Cardiac septum (tissue), 1 donor: ENCODE data around the gene ZNF664. TPM values are rescaled to one million over a fixed set of nuclear protein-coding genes. Genes with fewer than 3 reads are reported as not detected.

Experiments
- DNase-seq: peaks from one replicate; pipeline ENCODE4 v3.0.0-alpha.2; 2020; ENCODE audit warnings: low spot score
- intact Hi-C: fragments of 100-400 bp; cut with DNase I; formaldehyde crosslinking; loops from one replicate; pipeline ENCODE4 v1.14.0; 2022
- total RNA-seq: library from RNA; stranded (reverse); fragmentation: NEBNext Ultra II Directional; extraction: Animal tissue kit (Norgen Biotek cat#: 25700); gene quantifications from one replicate; pipeline ENCODE4 v1.2.1, GENCODE V29; 2021
- donor health status: DM: no; HTN: no; CAD: no.

ZNF664 gene
- total RNA-seq, 1 donor from 2014 or later = 94.0 TPM

- no peak for DNase-seq
- intact Hi-C loops = loop anchor here (10.0 kb wide), 1 partner anchor 327 kb away; no protein-coding TSS in a partner anchor
Measured at GRCh38 chr12:123982269-123982668, 9.3 kb downstream of the ZNF664 start.

DNA sequence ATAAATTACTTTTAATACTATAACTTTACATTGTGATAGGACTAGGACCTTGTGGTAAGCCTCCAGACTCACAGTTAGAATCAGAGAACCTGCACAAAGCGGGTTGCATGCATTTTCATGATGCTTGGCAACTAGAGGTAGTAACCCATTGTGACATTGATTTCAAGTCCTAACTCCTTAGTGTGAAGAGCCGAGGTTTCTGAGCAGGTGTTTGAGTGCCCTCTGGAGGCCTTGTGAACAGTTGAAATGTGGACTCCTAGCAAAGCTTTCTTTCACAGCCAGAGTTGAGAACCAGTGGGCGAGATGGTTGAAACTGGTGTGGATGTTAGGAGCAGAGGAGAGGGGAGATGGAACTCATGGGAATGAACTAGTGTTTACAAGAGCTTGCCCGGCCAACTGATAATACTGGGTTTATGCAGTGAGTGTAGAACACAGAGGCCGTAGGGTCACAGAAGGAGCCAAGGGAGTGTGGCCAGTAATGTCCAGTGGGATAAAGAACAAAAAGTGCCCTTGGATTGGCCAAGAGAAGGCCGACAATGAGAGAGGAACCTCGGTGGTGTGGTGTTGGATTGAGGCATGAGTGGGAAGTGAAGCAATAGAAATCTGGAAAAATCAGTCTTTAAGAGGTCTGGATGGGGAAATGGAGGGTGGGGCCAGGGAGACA is 10.9 kb downstream of the ZNF664 start:
- intact Hi-C loops = loop anchor here (2.0 to 10.0 kb wide), 2 partner anchors 79 to 329 kb away; no protein-coding TSS in a partner anchor
- no peak for DNase-seq

GRCh38 chr12:123984903-123985302 is 11.9 kb downstream of the ZNF664 start:
- DNase-seq = no peak
- intact Hi-C loops = loop anchor here (2.0 to 10.0 kb wide), 3 partner anchors 42 to 330 kb away; no protein-coding TSS in a partner anchor

DNA sequence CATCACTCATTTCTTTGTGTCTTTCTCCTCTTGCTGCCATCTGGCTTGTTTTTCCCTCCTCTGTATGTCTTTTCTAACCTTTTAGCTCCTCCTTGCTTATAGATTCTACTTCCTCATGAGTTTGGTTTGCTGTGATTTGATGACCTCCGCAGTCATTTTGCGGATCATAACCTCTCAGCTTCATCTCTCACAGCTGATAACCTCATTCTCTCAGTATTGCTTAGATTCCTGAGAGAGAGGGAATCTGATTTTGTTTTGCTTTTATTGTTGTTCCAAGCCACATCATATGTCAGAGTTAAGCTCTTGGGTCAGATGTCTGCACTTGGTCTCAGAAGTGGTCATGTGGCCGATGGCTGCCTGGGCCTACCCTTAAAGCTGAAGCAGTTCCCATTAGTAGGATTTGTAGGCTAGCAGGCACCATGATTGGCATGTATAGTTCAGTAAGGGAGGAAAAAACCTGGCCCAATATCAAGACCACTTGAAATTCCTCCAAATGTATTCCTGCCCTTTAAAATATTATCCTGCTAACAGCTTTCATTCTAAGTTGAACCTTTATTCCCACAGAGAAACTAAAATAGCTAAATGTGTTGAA is 13.5 kb downstream of the ZNF664 start:
- intact Hi-C loops = loop anchor here (5.0 to 10.0 kb wide), 2 partner anchors 41 to 332 kb away; no protein-coding TSS in a partner anchor
- DNase-seq = no peak

GRCh38 chr12:123987022-123987421 is 14.0 kb downstream of the ZNF664 start:
- intact Hi-C loops = loop anchor here (5.0 to 10.0 kb wide), 2 partner anchors 40 to 332 kb away; no protein-coding TSS in a partner anchor
- no peak for DNase-seq

DNA sequence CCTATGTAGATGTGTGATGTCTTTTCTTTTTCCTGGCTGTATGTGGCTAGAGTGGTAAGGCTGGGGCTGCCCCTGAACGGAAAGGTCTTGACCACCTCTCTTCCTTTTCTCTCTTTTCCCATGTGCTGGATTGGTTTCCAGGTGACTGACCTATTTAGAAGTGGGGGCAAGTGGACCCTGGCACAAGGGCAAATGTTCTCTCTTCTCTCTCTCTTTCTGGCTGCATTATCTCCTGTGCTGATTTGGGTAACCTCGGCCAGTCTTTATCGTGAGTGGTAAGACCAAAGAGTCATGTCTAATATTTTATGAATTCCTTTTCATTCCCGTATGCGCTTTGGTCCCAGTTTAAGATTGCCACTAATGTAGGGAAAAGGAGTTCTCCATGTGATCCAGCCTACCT is 16.2 kb downstream of the ZNF664 start:
- intact Hi-C loops = loop anchor here (2.0 to 10.0 kb wide), 3 partner anchors 16 to 334 kb away; partner anchors contain the start of genes CCDC92 and ZNF664
- no peak for DNase-seq

DNA sequence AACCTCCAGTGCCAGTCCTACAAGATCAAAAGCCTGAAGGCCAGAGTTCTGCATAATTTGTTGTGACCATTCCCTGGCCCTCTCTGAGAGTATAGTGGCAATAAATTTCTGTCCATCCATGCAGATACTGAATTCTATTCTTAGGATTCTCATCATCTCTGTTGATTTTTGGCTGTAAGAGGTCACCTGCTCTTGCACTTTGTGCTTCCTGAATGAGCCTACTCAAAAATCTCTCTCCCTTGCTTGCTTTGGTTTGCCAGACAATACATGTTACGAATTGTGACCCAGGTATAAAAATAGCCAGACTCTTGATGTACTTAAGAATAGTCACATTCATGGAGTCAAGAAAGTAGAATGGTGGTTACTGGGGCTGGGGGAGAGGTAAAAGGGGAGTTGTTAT is 16.7 kb downstream of the ZNF664 start:
- intact Hi-C loops = loop anchor here (2.0 to 10.0 kb wide), 3 partner anchors 17 to 335 kb away; partner anchors contain the start of genes CCDC92 and ZNF664
- DNase-seq = no peak

DNA sequence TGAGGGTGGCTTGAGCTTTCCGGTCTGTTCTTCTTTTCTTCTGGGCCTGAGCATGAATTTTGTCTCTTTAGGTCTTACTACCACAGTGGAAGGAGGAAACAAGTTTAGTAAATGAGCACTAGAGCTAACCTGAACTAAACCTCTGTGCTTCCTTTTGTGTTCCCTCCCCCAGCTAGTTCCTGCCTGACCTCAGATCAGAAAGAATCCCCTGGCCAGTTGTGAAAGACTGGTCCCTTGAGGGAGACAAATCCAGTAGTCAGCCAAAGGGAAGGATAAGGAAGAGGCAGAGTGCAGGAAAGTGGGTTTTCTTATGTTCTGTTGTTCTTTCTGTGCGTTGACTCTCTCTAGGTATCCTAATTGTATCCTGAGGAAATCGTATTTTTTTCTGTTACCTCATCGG is 17.5 kb downstream of the ZNF664 start:
- DNase-seq = no peak
- intact Hi-C loops = no loop called here

DNA sequence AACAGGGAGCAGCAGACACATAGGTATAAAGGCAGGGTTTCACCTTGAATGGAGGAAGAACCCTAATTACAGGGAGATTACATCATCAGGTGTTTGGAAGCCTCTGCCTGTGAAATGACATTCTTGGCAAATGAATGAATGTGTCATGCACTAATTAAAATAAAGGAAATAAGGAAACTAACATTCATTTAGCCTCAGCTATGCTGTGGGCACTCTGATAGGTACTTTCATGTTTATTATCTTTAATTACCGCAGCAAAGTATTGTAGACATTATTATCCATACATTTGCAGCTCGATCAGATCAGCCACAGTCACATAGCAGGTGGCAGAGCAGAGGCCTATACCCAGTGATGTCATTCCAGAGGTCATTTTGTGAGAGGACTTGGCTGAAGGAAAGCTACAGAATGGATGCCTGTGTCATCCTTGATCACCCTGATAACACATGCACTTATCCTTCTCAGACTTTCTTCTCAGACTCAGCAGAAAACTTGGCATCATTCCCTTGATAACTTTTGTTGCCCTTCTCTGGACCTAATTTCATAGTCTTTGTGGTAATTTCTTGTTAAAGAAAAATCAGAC is 18.4 kb downstream of the ZNF664 start:
- DNase-seq = no peak
- intact Hi-C loops = no loop called here

DNA sequence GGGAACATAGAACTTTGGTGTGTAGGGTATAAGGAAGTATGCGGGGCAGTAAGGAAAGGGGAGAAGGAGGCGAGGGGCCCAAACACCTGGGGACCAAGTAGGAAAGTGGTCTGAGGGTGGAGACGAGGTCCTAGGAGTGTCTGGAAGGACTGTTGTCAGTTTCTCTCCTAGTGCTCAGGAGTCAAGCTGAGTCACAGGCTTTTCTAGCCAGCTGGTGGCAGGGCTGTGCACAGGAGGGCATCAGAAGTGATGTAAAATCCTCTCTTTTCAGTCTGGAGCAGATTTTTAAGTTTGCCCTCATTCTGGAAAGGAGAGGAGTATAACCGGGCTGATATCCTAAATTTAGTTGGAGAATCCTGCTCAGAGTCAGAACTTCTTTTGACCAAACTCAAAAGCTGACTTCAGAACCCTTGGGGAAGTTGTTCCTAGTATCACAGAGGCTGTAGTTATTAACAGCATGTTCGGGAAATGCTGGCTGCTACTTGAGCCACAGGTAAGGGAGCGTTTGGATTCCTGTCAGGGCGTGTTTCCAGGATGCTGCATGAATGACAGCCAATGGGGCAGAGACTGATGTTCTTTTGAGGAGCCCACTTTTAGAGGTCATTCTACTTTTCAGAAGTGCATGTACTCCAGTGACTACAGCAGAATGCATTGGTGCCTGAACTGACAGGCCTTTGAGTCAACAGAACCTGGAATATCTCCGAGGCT is 19.3 kb downstream of the ZNF664 start:
- no peak for DNase-seq
- intact Hi-C loops = no loop called here

DNA sequence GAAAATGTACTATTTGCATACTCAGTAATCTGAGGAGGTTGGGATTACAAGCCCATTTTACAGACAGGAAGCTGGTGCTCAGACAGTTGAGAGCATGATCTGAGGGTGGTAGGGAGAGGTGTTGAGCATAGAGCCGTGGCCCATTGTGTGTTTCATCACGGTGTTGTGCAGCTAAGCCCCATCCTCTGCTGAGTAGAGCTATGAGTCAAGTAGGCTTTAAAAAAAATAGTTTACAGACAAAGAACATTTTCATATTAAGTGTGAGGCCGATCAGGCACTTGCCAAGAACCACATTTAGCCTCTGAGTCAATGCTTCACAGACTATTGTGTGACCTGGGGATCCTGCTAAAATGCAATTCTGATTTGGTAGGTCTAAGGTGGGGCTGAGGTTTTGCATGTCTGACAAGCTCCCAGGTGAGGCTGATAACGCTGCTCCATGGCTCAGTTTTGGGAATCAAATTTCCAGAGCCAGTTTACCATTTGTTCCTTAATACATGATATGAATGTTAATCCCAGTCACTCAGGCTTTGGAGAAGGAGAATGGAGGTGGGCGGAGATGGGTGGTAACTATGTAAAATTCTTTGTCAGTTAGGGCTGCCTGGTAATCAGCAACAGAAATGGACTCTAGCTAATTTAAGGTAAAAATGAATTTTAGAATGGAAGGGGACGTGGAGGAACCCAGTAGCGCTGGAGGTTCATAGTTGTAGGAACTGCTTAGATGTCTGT is 22.2 kb downstream of the ZNF664 start:
- DNase-seq = no peak
- intact Hi-C loops = no loop called here

GRCh38 chr12:123996581-123996980 is 23.6 kb downstream of the ZNF664 start:
- no peak for DNase-seq
- intact Hi-C loops = no loop called here

- no peak for DNase-seq
- intact Hi-C loops = no loop called here
Measured at GRCh38 chr12:123997033-123997822, 24.2 kb downstream of the ZNF664 start.

- DNase-seq = no peak
- intact Hi-C loops = no loop called here
Measured at GRCh38 chr12:123997908-123998307, 24.9 kb downstream of the ZNF664 start.

GRCh38 chr12:123998344-123998990 is 25.5 kb downstream of the ZNF664 start:
- no peak for DNase-seq
- intact Hi-C loops = no loop called here

DNA sequence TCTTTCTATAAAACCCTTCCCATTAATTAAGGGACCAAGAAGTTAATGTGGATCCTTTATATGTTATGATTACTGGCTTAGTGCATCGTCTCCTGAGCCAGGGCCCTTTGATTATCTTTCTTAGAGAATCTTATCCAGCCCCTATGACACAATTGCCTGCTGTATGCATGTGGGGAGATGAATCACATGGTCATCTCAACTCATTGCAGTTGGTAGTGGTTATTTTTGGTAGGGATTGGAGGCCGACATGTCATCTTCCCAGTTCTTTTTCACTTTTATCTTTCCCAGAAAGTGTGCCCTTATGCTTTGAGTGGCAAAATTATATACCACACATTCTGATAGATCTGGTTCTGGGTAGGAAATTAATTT is 26.0 kb downstream of the ZNF664 start:
- intact Hi-C loops = no loop called here
- DNase-seq = no peak

DNA sequence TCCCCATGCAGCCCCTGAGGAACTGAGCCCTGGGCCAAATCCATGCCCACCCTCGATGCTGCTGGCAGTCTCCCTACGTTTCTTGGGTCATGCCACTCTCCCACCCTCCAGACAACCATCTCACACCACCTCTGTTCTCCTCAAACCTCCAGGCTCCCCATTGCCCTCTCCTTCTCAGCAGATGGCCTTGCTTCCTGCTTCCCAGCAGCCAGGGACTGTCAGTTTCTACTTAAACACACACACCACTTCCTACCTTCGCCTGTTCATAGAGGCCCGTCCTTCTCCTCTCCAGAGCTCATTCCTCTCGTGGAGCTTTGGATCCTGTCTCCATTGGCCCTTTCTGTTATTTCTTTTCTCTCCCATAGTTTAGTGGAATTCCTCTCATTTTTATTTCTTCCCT is 27.1 kb downstream of the ZNF664 start:
- no peak for DNase-seq
- intact Hi-C loops = no loop called here

GRCh38 chr12:124001343-124001742 is 28.3 kb downstream of the ZNF664 start:
- DNase-seq = no peak
- intact Hi-C loops = no loop called here
